Hindlimb muscle (tissue), 1 donor: ENCODE results near the gene EFNA5. TPM values are rescaled to one million over a fixed set of nuclear protein-coding genes. Genes with fewer than 3 reads are reported as not detected.

Experiments used
- DNase-seq: peaks from one replicate; pipeline ENCODE4 v3.0.0-alpha.2; 2013
- polyA plus RNA-seq: library from polyadenylated mRNA; unstranded; fragments of 120-200 nt; gene quantifications from one replicate; pipeline ENCODE4 v1.2.1, GENCODE V29; 2013; ENCODE audit not compliant: insufficient read length

Gene EFNA5
- polyA plus RNA-seq, 1 donor = 4.7 TPM

DNA sequence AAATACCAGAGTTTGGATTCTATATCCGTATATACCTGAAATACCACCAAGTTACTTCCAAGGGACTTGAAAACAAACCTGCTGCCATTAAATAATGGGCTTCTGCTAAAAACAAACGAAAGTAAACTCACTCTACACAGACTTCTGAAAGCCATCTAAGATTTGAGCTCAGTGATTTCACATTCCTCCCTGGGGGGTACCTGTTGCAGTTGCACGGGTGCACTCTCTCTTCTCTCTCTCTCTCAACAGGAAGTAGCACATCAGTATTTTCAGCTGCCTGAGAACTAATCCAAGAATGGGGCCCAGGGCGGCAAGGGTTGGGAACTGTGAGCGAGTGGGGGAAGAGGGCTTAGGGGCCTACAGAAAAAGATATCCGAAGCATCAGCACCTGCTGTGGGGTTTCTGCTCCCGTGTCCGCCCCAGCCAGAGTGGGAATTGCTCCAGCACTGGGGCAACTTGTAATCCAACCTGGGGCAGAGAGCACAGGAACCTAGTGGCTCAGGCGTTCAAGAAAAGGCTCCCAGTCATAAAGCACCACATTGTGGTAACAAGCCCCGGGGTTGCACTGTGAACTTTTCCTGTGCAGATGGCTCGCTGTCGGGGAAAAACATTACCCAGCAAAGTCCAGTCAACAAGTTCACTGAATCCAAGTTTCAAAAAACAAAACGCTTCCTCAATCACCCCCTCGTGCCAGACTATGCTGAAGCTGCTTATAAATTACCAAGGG is 99.8 kb downstream of the EFNA5 start:
- no peak for DNase-seq

DNA sequence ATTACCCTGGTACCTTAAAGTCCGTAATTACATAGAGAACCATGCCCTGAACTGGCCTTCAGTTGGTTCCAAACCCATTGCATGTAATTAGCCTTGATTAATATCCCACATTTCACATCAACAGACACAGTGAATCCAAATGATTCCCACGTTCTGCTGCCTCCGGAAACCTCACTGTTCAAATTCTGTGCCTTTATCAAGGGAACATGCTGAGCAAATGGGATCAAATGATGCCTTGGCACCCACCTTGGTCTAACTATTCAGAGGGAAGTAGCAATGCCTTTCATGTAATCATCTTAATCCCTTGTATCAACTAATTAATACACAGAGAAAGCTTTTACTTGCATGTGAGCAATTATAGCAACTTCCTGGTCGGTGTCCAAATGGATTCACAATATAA is 100.6 kb downstream of the EFNA5 start:
- no peak for DNase-seq

DNA sequence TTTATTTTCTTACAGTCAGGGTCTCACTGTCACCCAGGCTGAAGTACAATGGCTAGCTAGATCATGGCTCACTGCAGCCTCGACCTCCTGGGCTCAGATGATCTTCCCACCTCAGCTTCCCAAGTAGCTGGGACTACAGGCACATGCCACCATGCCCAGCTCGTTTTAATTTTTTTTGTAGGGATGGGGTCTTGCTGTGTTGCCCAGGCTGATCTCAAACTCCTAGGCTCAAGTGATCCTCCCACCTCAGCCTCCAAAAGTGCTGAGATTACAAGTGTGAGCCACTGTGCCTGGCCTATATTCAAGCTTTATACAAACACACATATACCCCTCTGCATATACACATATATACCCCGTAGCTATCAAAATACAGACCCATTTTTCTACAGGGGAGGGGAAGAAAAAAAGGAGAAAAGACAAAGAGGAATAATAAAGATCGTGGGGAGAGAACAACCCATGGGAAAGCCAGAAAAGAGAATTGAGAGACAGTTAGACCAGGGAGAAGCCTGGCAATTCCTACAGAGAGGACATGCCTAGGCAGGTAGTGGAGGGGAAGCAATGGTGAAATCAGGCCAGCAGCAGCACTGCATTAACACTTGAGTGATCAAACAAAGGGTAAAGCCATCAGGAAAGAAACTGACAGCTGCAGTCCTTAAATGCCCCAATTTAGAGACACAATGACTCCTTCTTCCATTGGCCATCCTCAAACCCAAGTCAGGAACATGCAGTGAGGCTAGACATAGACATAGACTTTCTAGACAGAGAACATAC is 102.7 kb downstream of the EFNA5 start:
- no peak for DNase-seq

DNA sequence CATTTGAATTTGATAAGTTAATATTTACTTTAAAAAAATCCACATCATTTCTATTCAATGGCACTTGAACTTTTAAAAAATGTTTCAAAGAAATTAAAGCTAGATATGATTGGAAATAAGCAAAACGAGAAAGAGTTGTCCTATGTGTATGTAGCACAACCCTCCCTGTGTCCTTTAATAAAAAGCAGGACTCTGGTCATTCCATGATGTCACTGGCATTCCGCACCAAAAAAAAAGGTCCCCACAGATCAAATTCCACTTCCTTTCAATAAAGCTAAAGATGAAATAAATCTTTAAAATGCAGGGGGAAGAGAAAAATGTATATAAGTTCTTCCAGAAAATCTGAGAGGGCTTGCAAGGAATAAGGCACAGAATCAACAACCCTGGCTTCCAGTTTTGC is 103.8 kb downstream of the EFNA5 start:
- DNase-seq = no peak

DNA sequence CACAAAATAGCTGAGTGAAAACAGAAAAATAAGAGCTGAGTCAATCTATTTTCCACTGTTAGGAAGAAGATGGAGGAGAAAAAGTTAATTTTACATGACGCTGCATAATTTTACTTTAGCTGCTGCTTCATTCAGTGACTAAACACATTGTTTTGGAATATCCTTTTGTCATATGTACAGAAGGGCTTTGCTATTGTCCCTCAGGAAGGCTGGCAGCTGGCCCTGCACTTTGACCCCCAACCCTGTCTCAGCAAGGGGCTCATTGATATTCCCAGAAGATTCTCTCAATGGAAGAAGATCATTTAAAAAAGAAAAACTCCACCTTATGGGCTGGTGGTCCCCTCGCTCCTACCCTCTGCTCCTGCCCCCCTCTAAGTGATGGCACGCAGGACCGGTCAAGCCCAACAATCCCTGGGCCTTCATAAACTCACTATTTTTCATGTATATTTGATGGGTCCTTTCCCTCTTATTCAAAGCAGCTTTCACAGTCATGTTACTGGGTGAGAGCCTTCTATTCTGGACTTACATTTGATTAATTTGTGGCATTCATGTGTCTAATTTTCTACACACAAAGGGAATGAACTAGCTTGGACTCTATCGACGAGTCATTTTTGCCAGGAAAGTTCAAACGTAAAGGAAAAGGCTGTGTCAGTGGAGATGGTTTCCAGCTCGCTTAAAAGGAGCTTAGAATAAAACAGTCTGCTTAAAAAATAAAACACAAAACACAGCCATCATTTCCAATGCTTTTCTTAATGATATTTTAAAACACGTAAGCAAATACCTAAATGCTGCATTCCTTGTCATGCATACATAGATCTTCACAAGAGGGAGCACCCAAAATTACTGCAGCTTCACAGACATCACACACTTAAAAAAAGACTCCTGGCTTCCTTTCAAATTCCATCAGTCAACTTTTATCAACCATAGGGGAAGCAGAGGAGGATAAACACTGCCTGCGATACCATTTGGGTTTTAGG is 104.7 kb downstream of the EFNA5 start:
- peak; percentile 48 for DNase-seq

DNA sequence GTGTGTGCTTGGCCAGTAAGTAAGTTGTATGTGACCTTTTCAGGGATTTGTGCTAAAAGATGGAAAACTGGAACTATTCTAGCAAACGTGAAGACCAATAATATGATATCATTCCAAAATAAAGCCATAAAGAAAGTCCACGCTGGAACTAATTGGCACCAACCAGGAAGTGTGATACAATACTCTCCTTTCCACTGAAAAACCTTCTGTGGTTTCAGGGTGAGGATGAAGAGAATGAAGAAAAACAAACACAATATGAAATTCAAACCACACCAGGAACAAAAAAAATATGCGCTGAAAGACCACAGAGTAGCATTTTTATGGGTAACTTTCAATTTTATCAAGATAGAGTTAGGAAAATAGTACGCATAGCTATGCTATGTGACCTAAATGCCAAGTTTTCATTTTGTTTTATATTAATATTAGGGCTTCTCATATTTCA is 105.8 kb downstream of the EFNA5 start:
- DNase-seq = no peak

DNA sequence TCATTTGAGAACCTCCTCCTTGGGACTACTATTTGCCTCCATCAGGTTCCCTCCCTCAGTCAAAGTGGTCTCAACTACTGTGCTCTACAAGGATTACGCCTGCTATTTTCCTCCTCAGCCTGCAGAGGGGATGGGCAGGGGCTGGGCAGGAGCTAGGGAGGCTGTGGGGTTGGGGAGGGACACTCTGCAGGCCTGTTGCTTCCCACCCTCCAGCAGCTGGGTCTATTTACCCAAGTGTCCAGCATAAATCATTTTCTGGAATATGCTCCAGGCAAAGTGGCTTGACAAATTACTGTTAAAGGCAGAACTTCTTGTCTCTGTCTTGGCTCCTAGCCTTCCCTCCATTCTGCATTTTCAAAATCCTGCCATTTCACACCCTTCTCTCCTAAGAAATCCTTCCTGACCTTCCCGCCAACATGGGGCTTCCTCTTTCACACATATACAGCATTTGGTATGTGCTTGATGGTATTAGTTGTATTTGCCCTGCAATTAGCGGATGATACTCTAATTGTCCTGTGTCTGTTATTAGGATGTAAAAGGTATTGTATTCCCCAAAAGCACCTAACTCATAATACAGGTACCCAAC is 106.7 kb downstream of the EFNA5 start:
- DNase-seq = no peak

DNA sequence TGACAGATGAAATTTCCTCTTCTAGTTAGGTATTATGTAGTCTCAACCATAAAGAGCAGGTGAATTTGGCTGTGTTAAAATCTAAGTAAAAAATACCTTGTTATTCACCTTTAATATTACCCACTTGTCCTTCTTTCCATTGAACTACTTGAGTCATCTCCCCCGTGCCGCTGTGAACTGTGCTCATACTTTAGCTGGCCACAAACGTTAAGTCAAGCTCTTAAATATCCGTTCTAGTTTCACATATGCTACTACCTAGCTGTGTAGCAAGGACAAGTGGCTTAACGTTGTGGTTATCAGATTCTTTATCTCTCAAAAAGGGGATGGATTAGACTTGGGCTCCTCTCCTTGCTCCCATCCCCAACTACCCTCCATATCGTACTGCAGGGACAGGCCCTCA is 110.4 kb downstream of the EFNA5 start:
- DNase-seq = no peak

DNA sequence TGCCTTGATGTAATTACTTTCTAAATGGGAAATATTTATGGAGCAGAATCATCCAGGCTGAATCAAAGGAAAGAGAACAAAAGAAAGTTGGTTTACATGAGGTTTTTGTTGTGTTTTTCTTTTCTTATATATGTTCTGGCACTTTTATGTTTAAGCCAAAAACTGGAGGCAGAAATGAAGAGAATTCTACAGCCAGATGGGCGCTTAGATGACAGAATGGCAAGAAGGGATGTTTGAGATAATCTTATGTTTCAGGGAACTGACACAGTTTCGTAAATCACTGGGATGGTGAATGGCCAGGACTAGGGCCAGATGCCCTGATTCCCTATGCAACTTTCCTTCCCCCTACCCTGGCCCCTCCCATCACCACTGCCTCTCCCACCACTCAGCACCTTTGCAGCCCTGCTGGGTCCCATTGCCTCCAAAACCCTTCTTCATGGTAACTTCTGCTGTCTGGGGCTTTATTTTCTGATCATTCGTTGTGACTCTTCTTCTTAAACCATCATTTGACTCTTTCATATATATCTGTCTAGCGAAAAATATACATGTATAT is 111.8 kb downstream of the EFNA5 start:
- no peak for DNase-seq

DNA sequence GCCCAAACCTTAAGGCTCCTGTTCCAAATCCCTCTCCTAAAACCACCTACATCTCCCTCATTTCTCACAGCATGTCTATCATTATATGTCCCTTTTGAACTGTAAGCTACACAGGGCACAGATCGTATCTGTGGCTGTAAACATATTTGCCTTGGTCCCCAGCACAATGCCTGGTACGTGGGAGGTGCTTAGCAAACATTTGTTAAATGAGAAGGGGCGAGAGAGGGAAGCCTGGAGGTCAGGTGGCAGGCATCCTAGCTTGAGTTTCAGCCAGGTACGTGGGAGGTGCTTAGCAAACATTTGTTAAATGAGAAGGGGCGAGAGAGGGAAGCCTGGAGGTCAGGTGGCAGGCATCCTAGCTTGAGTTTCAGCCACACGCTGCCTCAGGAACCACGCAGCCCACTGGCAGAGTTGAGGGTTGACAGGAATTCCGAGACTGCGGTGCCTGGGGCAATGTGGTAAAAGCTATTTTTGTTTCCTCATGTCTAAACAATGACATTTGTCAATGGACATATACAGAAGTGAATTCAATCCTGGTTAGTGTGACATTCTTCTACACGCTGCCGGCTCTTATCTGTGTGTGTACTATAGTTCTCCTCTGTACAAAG is 113.6 kb downstream of the EFNA5 start:
- DNase-seq = no peak

DNA sequence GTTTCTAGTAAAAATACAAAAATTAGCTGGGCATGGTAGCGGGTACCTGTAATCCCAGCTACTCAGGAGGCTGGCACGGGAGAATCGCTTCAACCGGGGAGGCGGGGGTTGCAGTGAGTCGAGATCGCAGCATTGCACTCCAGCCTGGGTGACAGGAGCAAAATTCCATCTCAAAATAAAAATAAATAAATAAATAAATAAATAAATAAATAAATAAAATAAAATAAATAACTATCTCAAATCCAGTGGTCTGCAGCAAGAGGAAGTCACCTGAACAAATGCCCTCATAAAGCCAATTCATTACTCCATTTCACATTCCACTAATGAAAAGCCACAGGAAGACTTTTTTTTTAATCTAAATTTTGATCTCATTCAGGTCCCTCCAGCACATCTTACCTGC is 114.2 kb downstream of the EFNA5 start:
- no peak for DNase-seq

DNA sequence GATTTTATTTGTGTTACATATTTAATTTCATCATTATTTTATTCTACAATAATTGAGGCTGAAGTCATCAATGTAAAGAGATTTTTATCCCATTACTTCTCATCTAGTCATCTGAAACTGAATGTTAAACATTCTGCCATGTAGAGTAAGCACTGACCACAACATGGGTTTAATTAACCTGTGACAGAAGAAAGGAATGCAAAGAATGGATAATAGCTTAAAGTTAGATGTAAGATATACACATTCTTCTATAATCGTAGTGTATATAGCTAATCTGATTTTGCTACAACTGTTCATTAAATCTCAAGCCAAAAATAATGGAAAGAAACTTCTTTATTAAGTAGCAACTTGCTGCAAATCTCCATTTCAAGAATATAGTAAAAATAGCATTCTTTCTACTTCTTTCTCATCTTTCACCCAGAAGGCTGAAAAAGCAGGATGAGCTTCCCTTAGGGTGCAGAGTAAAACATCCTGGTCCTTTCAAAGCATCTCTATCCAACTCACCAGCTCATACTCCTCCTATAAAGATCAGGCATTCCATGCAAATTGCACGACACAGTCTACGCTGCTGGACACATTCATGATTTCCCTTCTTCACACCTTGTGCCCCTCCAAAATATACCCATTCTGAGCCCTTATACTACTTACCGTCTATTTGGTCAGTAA is 115.2 kb downstream of the EFNA5 start:
- DNase-seq = no peak

DNA sequence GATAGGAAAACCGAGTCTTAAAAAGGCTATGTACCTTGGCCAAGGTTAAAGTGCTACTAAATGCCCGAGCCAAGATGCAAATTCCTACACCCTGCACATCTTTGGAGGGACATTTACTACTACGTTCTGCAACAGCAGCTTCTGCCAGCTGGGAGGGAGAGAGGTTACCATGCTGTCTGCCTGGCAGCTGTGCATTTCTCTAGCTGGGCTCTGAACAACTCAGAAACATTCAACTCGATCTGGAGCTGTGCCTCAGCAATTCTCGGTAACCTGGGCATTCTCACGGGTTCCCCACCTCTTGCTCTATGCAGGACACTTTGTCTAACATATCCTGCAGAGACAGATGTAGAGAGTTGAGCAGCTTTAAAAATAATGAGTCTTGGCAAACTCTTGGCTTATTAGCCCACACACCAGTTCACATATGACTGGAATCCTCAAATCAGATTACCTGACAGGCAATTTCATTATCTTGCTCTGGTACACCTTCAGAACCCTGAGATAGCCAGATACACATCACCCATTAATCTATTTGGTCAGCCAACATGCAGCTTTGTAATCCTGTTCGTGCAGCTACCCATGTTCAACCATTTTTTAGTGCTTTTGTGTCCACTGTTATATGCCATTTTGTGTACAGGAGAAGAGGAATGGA is 115.8 kb downstream of the EFNA5 start:
- no peak for DNase-seq

DNA sequence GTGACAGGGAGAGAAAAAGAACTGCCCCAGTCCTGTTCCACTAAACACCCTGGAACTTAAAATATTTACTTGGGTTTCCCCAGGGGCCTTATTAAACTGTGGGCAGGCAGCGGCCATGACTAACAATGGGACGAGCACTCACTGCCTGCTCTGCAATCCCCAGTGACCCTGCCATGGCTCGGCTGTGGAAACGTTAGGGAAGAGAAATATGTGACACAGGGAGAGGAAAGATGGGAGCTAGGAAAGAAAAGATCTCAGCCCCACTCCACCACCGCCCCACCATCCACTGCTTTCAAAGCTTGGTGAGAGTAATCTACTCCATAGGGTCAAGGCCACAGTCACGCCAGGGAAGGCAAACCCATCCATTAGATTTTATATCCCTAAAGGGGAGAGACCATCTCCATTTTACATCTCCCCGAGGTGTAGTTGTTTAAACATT is 117.6 kb downstream of the EFNA5 start:
- DNase-seq = no peak

DNA sequence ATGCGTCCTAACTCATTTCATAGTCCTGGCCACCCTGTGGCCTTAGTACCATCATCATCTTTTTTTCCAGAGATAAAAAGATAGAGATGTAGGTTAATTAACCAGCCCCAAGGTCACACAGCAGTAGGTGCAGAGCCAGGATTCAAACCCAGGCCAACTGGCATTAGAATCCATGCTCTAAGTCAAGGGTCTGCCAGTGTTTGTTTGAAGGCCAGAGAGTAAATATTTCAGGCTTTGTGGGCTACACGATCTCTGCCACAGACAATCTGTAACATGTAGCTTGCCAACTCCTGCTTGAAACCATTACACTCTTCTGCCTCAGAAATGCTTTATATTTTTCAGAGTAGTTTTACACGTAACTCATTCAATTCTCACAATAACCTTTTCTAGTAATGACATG is 119.6 kb downstream of the EFNA5 start:
- no peak for DNase-seq

DNA sequence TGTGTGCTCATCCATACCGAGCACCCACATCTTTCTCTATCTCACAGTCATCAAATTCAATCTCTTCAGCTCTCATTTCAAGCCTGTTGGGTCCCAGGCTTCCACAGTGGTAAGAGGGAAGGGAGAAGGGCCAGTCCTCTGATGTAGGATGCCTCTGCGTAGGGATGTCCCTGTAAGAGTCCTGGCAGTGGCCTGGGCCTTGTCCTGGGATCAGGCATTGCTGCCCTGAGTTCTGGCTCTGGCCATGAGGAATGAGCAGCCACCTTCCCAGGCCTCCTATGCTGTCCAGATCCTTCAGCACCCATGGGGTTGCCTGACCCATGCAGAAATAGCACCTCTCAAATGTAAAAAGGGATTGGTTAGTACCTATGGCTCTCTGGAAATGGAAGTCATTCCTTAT is 121.2 kb downstream of the EFNA5 start:
- no peak for DNase-seq

DNA sequence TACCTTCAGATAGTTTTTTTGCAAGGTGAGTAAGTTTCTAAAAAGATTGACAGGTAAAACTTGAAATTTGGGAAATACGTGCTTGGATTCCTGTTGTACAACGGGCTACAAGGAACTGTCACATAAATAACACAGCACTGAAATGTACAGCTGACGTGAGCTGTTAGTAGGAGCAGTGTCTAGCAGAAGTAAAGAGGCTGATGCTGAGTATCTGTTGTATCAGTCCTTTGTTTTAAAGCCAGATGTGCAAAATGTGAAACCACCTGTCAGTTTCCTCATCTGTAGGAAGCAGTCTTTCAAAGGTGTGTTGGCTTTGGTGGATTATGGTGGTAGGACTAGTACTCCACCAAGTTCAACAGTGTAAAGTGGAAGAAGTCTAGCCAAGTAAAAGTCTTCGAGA is 122.3 kb downstream of the EFNA5 start:
- DNase-seq = no peak

DNA sequence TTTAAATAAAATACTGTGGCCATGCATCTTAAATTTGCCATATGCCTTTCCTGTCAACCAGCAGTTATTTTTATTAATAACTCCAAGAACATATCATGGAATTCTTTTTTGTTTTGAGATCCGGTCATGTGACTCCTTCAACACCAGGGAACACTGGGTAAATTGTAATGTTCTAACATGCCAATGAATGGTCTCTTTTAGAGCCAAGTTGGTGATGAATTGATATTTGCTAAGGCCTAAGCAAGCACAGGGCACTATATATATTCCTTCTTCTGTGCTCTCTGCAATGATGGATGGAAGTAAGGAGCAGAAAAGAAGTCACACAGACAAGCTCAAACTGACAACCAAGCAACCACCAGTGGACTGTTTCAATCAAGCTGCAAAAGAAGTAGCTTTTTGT is 124.0 kb downstream of the EFNA5 start:
- DNase-seq = no peak

DNA sequence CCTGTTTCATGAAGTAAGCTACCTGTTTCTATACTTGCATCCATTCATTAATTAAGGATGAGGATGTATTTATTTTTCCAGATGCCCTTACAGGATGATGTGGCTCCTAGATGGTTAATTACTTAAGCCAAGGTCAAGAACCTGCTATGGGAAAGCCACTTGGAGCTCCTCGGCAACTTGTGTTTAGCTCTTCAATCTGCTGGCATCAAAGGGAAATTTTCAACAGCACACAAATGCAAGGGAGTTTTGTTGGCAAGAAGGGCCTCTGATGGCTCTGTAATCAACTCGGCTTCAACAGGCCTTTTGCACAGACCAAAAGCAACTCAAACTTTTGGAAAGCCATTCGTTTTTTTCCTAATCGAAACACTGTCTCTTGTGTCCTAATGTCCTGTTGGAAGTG is 125.3 kb downstream of the EFNA5 start:
- no peak for DNase-seq

DNA sequence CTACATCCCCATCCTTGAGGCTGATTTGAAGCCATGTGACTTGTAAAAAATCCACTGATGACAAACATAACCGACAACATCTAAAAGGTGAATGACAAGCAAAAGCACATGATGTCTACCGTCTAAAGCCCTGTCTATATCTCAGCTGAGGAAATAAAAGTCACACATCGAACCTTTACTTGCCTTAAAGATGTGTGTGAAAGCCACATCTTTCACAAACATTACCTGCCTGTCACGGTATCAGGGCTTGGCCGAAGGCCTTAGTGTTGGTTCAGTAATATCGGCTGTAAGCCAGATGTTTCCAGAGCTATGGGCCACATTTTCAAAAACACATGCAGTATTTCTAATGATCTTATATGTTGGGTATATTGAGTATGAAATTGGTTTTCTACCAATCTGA is 125.8 kb downstream of the EFNA5 start:
- DNase-seq = no peak

DNA sequence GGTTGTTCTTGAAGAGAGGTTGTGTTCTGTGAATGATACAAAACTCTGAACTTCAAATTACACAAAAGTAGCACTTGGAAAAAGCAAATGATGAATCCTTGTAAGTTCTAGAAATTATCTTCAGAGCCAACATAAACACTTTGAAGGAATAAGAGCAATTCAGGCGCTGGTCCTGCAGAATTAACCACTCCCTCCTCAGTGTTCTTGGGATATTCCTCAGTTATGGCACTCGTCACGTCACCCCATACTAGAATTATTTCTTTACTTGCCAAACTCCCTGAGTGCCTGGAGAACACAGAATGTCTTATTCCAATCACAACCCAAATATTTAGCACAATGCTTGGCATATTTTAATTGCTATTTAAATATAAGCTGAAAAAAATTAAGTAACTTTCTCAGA is 126.3 kb downstream of the EFNA5 start:
- no peak for DNase-seq
